ENCODE measurements around the gene TMOD2.

GRCh38 chr15:51796847-51797401 is 45.5 kb downstream of the TMOD2 start:
- TF ChIP-seq CTCF (optimal IDR thresholded peaks at IDR 0.05 in 1 of 3, IDR thresholded peaks at IDR 0.05 in 1 of 3, conservative IDR thresholded peaks at IDR 0.05 in 1 of 3; ENCODE audit: extremely low read depth in 1 of 3, insufficient read depth in 2 of 3, low read length in 3 of 3), result no peak
- TF ChIP-seq EZH2 (IDR thresholded peaks at IDR 0.05; ENCODE audit: low read length), result no peak
